Chondrocyte (in vitro differentiated cells): Measurements from ENCODE around the gene RRAS. TPM values are rescaled to one million over a fixed set of nuclear protein-coding genes. Genes with fewer than 3 reads are reported as not detected.

Experiments
- DNase-seq: peaks from one replicate; pipeline ENCODE4 v3.0.0; 2021; ENCODE audit warnings: mixed read lengths, low spot score
- H3K27ac Mint-ChIP-seq: one replicate; pipeline ENCODE4 v1.8.0; 2021; ENCODE audit warnings: mild to moderate bottlenecking, moderate library complexity, mixed read lengths; ENCODE audit not compliant: unreplicated experiment
- H3K27me3 Mint-ChIP-seq: 2 replicates; pipeline ENCODE4 v1.8.0; 2021; ENCODE audit warnings: low read depth, mixed read lengths
- H3K36me3 Mint-ChIP-seq: 2 replicates; pipeline ENCODE4 v1.8.0; 2021; ENCODE audit warnings: low read depth, mixed read lengths
- H3K4me1 Mint-ChIP-seq: 2 replicates; pipeline ENCODE4 v1.8.0; 2021; ENCODE audit warnings: low read depth, mild to moderate bottlenecking, mixed read lengths
- H3K4me3 Mint-ChIP-seq: one replicate; pipeline ENCODE4 v1.8.0; 2021; ENCODE audit warnings: mild to moderate bottlenecking, moderate library complexity, mixed read lengths; ENCODE audit not compliant: unreplicated experiment
- H3K9me3 Mint-ChIP-seq: 2 replicates; pipeline ENCODE4 v1.8.0; 2021; ENCODE audit warnings: low read depth, mixed read lengths
- microRNA-seq: library from miRNA; unstranded; fragments of <30 nt; microRNA quantifications from one replicate; pipeline ENCODE4 v1.2.0, GENCODE V29; 2020; ENCODE audit warnings: borderline number of aligned reads
- total RNA-seq: library from RNA; stranded (reverse); gene quantifications from 3 replicates; pipeline ENCODE4 v1.2.1, GENCODE V29; 2021
- TF ChIP-seq, protein P1 (sequence below): fragments of 200-600 bp; sonication (generic); IDR thresholded peaks from 2 replicates; pipeline ENCODE4 v1.5.0; 2021; ENCODE audit warnings: antibody characterized with exemption, mild to moderate bottlenecking, moderate library complexity

Gene RRAS
- total RNA-seq, 1 donor from 2014 or later: 113 TPM

DNA sequence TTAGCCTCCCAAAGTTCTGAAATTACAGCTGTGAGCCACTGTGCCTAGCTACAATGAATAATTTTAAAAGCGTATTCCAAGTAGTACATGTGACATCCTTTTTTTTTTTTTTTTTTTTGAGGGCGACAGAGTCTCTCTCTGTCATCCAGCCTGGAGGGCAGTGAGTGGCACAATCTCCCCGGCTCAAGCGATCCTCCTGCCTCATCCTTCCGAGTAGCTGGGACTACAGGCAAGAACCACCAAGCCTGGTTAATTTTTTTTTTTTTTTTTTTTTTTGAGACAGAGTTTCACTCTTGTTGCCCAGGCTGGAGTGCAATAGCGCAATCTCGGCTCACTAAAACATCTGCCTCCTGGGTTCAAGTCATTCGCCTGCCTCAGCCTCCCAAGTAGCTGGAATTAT is 52.7 kb downstream of the RRAS start:
- no peak overlapping the region for H3K27ac Mint-ChIP-seq
- TF ChIP-seq, protein P1, sequence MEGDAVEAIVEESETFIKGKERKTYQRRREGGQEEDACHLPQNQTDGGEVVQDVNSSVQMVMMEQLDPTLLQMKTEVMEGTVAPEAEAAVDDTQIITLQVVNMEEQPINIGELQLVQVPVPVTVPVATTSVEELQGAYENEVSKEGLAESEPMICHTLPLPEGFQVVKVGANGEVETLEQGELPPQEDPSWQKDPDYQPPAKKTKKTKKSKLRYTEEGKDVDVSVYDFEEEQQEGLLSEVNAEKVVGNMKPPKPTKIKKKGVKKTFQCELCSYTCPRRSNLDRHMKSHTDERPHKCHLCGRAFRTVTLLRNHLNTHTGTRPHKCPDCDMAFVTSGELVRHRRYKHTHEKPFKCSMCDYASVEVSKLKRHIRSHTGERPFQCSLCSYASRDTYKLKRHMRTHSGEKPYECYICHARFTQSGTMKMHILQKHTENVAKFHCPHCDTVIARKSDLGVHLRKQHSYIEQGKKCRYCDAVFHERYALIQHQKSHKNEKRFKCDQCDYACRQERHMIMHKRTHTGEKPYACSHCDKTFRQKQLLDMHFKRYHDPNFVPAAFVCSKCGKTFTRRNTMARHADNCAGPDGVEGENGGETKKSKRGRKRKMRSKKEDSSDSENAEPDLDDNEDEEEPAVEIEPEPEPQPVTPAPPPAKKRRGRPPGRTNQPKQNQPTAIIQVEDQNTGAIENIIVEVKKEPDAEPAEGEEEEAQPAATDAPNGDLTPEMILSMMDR: no peak
- no peak overlapping the region for H3K4me3 Mint-ChIP-seq

More for the DNA sequence above, 52.7 kb downstream of the RRAS start:
- Mint-ChIP-seq H3K4me1 (peaks cover 5% of the 10 kb centered on the region), H3K36me3 (no peaks in the 10 kb centered on the region), H3K9me3 (no peaks in the 10 kb centered on the region), H3K27me3 (no peaks in the 10 kb centered on the region)
- DNase-seq: no peak

Small RNA genes lying within 50 kb of the gene (microRNA-seq; reads per million reads assigned to microRNA genes)
- not detected for gene MIR5088

Other genes starting within 250 kb of the RRAS start
- gene PTH2, start 216.7 kb downstream of the RRAS start, total RNA-seq: not detected in 3 replicates
- not detected in 3 replicates for gene GFY, start 214.8 kb downstream of the RRAS start, total RNA-seq
- gene SLC17A7, start 198.6 kb downstream of the RRAS start, total RNA-seq: 0.17 to 0.47 TPM (median 0.33 TPM) in 3 replicates
- 52.1 to 60.2 TPM (median 54.6 TPM) in 3 replicates for gene PIH1D1, start 188.3 kb downstream of the RRAS start, total RNA-seq
- gene ALDH16A1, start 186.9 kb downstream of the RRAS start, total RNA-seq: 23.2 to 34.9 TPM (median 24.5 TPM) in 3 replicates
- gene FLT3LG, start 165.9 kb downstream of the RRAS start, total RNA-seq: 1.6 to 3.4 TPM (median 1.9 TPM) in 3 replicates
- 1,566 to 1,771 TPM (median 1,602 TPM) in 3 replicates for gene RPL13A, start 152.5 kb downstream of the RRAS start, total RNA-seq
- gene RPS11, start 143.7 kb downstream of the RRAS start, total RNA-seq: 1,193 to 1,478 TPM (median 1,199 TPM) in 3 replicates
- 103 to 112 TPM (median 103 TPM) in 3 replicates for gene FCGRT, start 127.5 kb downstream of the RRAS start, total RNA-seq
- gene RCN3, start 112.1 kb downstream of the RRAS start, total RNA-seq: 233 to 326 TPM (median 298 TPM) in 3 replicates
- 41.0 to 47.0 TPM (median 46.5 TPM) in 3 replicates for gene NOSIP, start 59.6 kb downstream of the RRAS start, total RNA-seq
- gene PRRG2, start 58.8 kb downstream of the RRAS start, total RNA-seq: 0.17 to 0.56 TPM (median 0.39 TPM) in 3 replicates
- 23.8 to 33.9 TPM (median 28.1 TPM) in 3 replicates for gene PRR12, start 49.0 kb downstream of the RRAS start, total RNA-seq
- gene SCAF1, start 2.1 kb upstream of the RRAS start, total RNA-seq: 76.3 to 79.0 TPM (median 77.3 TPM) in 3 replicates
- gene IRF3, start 25.7 kb upstream of the RRAS start, total RNA-seq: 45.8 to 75.3 TPM (median 53.0 TPM) in 3 replicates
- 18.3 to 26.6 TPM (median 21.4 TPM) in 3 replicates for gene BCL2L12, start 25.8 kb upstream of the RRAS start, total RNA-seq
- 97.7 to 105 TPM (median 98.0 TPM) in 3 replicates for gene PRMT1, start 37.1 kb upstream of the RRAS start, total RNA-seq
- gene ADM5, start 49.5 kb upstream of the RRAS start, total RNA-seq: 0.49 to 1.4 TPM (median 0.52 TPM) in 3 replicates
- 26.3 to 30.7 TPM (median 27.3 TPM) in 3 replicates for gene CPT1C, start 51.0 kb upstream of the RRAS start, total RNA-seq
- gene TSKS, start 123.2 kb upstream of the RRAS start, total RNA-seq: not detected in 3 replicates
- 144 to 149 TPM (median 146 TPM) in 3 replicates for gene AP2A1, start 126.9 kb upstream of the RRAS start, total RNA-seq
- gene FUZ, start 173.1 kb upstream of the RRAS start, total RNA-seq: 10.2 to 19.8 TPM (median 10.8 TPM) in 3 replicates
- gene MED25, start 178.1 kb upstream of the RRAS start, total RNA-seq: 40.0 to 44.6 TPM (median 40.1 TPM) in 3 replicates
- gene PTOV1, start 211.0 kb upstream of the RRAS start, total RNA-seq: 168 to 229 TPM (median 170 TPM) in 3 replicates
- 51.4 to 97.0 TPM (median 52.4 TPM) in 3 replicates for gene PNKP, start 227.4 kb upstream of the RRAS start, total RNA-seq
- 52.0 to 70.5 TPM (median 55.8 TPM) in 3 replicates for gene AKT1S1, start 237.2 kb upstream of the RRAS start, total RNA-seq
- 36.3 to 45.3 TPM (median 44.8 TPM) in 3 replicates for gene TBC1D17, start 237.6 kb upstream of the RRAS start, total RNA-seq